BE2C (cell line): Measurements from ENCODE around the gene DAG1.
"Not testable (repeated sequence)": the region's sequence is repeated elsewhere in the genome, so short reads cannot be mapped to it uniquely, and the experiment has no call there.

ENCODE experiments used
- DNase-seq: peaks from one replicate; pipeline ENCODE4 v3.0.0-alpha.2; 2020
- H3K27me3 ChIP-seq: fragments of 250-450 bp; sonication (Bioruptor Pico); 2 replicates; pipeline ENCODE4 v1.5.1; 2020; ENCODE audit warnings: mild to moderate bottlenecking
- H3K36me3 ChIP-seq: fragments of 250-450 bp; sonication (Bioruptor Pico); 2 replicates; pipeline ENCODE4 v1.5.1; 2020; ENCODE audit warnings: mild to moderate bottlenecking
- H3K4me1 ChIP-seq: fragments of 250-450 bp; sonication (Bioruptor Pico); 2 replicates; pipeline ENCODE4 v1.5.1; 2020
- H3K4me3 ChIP-seq: 2 replicates; pipeline ENCODE4 v1.5.1; 2011; ENCODE audit warnings: low read depth, low read length
- H3K9me3 ChIP-seq: fragments of 250-450 bp; sonication (Bioruptor Pico); 2 replicates; pipeline ENCODE4 v1.5.1; 2020
- TF ChIP-seq, protein P1 (sequence below): IDR thresholded peaks from 2 replicates; pipeline ENCODE4 v1.5.1; 2012; ENCODE audit warnings: mild to moderate bottlenecking, low read depth, low read length

DAG1 gene

DNA sequence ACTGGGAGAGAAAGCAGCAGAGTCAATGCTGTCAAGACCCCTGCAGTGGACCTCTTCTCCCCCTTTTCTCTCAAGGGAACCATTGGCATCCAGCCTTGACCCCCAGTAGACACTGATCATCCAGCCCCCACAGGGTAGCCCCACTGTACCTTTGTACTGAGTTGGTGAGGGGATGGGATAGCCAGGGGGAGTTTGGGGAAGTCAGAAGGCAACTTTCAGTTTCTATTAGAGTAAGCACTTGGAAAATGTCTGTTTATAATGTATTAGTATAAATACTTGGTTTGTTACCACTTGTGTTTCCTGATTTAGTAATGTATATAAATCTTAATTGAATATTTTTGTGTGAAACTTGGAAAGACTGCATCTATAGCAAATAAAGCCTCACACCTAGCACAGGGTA is 25.0 kb downstream of the DAG1 start:
- H3K9me3 ChIP-seq, result no peaks in the 10 kb centered on the region

DNA sequence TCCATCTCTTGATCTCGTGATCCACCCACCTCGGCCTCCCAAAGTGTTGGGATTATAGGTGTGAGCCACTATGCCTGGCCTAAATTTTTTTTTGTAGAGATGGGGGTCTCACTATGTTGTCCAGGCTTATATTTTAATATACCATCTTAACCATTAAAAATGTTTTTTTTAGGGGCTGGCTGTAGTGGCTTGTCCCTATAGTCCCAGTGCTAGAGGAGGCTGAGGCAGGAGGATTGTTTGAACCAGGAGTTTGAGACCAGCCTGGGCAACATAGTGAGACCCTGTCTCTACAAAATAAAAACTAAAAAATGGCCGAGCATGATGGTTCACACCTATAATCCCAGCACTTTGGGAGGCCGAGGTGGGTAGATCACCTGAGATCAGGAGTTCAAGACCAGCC is 26.8 kb downstream of the DAG1 start:
- DNase-seq, H3K27me3 ChIP-seq, H3K36me3 ChIP-seq, H3K4me3 ChIP-seq, H3K4me1 ChIP-seq, H3K9me3 ChIP-seq: not testable (repeated sequence)

More for the DNA sequence above, 25.0 kb downstream of the DAG1 start:
- no peaks in the 10 kb centered on the region for H3K27me3 ChIP-seq
- no peaks in the 10 kb centered on the region for H3K4me1 ChIP-seq
- no peak overlapping the region for H3K4me3 ChIP-seq
- DNase-seq, result no peak
- TF ChIP-seq, protein P1, sequence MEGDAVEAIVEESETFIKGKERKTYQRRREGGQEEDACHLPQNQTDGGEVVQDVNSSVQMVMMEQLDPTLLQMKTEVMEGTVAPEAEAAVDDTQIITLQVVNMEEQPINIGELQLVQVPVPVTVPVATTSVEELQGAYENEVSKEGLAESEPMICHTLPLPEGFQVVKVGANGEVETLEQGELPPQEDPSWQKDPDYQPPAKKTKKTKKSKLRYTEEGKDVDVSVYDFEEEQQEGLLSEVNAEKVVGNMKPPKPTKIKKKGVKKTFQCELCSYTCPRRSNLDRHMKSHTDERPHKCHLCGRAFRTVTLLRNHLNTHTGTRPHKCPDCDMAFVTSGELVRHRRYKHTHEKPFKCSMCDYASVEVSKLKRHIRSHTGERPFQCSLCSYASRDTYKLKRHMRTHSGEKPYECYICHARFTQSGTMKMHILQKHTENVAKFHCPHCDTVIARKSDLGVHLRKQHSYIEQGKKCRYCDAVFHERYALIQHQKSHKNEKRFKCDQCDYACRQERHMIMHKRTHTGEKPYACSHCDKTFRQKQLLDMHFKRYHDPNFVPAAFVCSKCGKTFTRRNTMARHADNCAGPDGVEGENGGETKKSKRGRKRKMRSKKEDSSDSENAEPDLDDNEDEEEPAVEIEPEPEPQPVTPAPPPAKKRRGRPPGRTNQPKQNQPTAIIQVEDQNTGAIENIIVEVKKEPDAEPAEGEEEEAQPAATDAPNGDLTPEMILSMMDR, result no peak
- no peaks in the 10 kb centered on the region for H3K36me3 ChIP-seq

DNA sequence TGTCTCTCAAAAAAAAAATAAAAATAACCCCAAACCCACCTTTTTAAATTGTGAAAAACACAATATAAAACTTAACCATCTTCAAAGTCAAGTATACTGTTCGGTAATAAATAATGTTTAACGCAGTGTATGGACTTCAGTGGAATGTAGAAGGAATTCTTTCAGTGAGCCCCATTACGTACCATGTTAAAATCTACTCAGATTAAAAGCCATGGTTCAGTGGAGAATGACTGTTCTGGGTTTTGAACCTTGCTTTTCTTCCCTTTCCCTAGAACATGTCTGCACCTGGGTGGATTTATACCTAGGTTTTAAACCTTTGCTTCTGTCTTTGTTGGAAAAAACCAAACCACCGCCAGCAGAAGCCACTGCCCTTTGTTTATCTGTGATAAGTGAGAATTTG is 27.5 kb downstream of the DAG1 start:
- Histone ChIP-seq H3K4me3 (no peak overlapping the region), H3K27me3 (no peaks in the 10 kb centered on the region), H3K9me3 (no peaks in the 10 kb centered on the region), H3K36me3 (no peaks in the 10 kb centered on the region), H3K4me1 (peaks cover 2% of the 10 kb centered on the region; the same call in 1 of the 2 replicates)
- no peak for DNase-seq
- TF ChIP-seq, protein P1, result no peak

DNA sequence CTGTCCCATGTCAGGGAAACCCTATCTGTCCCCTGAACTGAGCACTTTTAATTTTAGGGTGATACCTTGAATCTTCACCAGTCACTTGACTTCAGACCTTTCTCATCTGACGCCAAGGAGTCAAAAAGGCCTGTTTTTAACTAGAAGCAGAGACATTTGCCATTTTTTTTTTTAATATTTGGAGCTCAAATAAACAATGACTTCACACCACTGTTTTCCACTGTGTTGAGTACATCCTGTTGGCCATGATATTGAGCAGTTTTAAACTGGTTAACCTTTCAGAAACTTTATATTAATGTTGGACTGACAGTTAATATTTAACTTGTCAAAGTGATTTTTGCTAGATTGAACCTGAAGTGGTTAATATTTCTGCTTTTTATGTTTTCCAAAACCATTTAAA is 28.2 kb downstream of the DAG1 start:
- no peaks in the 10 kb centered on the region for H3K27me3 ChIP-seq
- H3K36me3 ChIP-seq, result no peaks in the 10 kb centered on the region
- peaks cover 2% of the 10 kb centered on the region; the same call in 1 of the 2 replicates for H3K4me1 ChIP-seq
- TF ChIP-seq, protein P1, result no peak
- no peak for DNase-seq
- H3K9me3 ChIP-seq, result no peaks in the 10 kb centered on the region
- no peak overlapping the region for H3K4me3 ChIP-seq

DNA sequence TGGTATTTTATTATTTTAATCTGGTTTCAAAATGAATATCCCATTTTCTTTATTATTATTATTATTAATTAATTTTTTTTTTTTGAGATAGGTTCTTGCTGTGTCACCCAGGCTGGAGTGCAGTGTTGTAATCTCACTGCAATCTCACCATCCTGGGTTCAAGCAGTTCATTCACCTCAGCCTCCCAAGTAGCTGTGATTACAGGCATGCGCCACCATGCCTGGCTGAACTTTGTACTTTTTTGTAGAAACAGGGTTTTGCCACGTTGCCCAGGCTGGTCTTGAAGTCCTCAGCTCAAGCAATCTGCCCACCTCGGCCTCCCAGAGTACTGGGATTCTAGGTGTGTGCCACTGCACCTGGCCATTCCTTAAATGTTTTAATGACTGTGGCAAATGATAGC is 28.6 kb downstream of the DAG1 start:
- H3K36me3 ChIP-seq, result no peaks in the 10 kb centered on the region

DNA sequence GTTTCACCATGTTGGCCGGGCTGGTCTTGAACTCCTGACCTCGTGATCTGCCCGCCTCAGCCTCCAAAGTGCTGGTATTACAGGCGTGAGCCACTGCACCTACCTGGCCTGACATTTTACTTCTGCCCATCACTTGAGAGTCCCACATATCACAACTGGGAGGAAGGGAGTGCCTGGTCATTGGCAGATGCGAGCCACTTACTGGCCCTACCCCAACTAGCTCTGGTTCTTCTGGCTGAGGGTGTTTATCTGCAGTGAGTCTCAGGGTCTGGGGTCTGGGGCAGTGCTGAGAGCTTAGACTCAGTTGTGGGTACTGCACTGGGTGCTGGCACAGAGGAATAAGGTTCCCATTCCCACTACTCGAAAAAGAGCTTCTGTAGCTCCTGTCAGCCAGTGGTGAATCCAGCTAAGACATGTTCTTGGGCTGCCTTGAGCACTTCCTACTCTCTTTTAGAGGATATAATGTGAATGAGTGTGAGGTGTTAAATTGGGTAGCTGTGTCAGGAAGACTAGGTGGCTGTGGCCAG is 30.2 kb downstream of the DAG1 start:
- H3K9me3 ChIP-seq, result no peaks in the 10 kb centered on the region
- no peaks in the 10 kb centered on the region for H3K36me3 ChIP-seq
- no peak overlapping the region for H3K4me3 ChIP-seq
- no peaks in the 10 kb centered on the region for H3K27me3 ChIP-seq
- TF ChIP-seq, protein P1, result no peak
- DNase-seq, result no peak
- H3K4me1 ChIP-seq, result peaks cover 2% of the 10 kb centered on the region; the same call in 1 of the 2 replicates

More for the DNA sequence above, 28.6 kb downstream of the DAG1 start:
- no peaks in the 10 kb centered on the region for H3K9me3 ChIP-seq
- DNase-seq, result no peak
- no peak overlapping the region for H3K4me3 ChIP-seq
- H3K27me3 ChIP-seq, result no peaks in the 10 kb centered on the region
- TF ChIP-seq, protein P1, result no peak
- H3K4me1 ChIP-seq, result peaks cover 2% of the 10 kb centered on the region; the same call in 1 of the 2 replicates
